Neural cell (in vitro differentiated cells): ENCODE measurements around the gene PPM1H. TPM values are rescaled to one million over a fixed set of nuclear protein-coding genes. Genes with fewer than 3 reads are reported as not detected.

Source experiments
- H2AFZ ChIP-seq: fragments of 200-600, 300-800 bp; sonication (generic), shearing (Covaris generic); 2 replicates; pipeline ENCODE4 v1.6.0; 2014; ENCODE audit warnings: low read depth, mild to moderate bottlenecking, antibody characterized with exemption, low read length, moderate library complexity
- H3F3A ChIP-seq: fragments of 200-600 bp; shearing (Covaris generic); 2 replicates; pipeline ENCODE4 v1.6.1; 2016; ENCODE audit warnings: mild to moderate bottlenecking, moderate library complexity, mixed read lengths, antibody characterized with exemption, low read length; ENCODE audit not compliant: insufficient read depth, poor library complexity, severe bottlenecking
- H3K27ac ChIP-seq: fragments of 200-600, 300-800 bp; sonication (generic), shearing (Covaris generic); 2 replicates; pipeline ENCODE4 v1.5.1; 2014; ENCODE audit warnings: mild to moderate bottlenecking, low read length, moderate library complexity
- H3K27me3 ChIP-seq: fragments of 300-800, 200-600 bp; sonication (generic), shearing (Covaris generic); 2 replicates; pipeline ENCODE4 v1.6.0; 2014; ENCODE audit warnings: mild to moderate bottlenecking, low read depth, low read length, moderate library complexity; ENCODE audit not compliant: insufficient read depth
- H3K36me3 ChIP-seq: fragments of 300-800, 200-600 bp; sonication (generic), shearing (Covaris generic); 2 replicates; pipeline ENCODE4 v1.5.1; 2014; ENCODE audit warnings: mild to moderate bottlenecking, antibody characterized with exemption, low read length, moderate library complexity; ENCODE audit not compliant: insufficient read depth
- H3K4me2 ChIP-seq: fragments of 300-800, 200-600 bp; sonication (generic), shearing (Covaris generic); 2 replicates; pipeline ENCODE4 v1.6.0; 2014; ENCODE audit warnings: mild to moderate bottlenecking, low read length
- H3K4me3 ChIP-seq: fragments of 300-800, 200-600 bp; sonication (generic), shearing (Covaris generic); 2 replicates; pipeline ENCODE4 v1.5.1; 2014; ENCODE audit warnings: mild to moderate bottlenecking, low read length, moderate library complexity
- H3K79me2 ChIP-seq: fragments of 200-600 bp; shearing (Covaris generic); replicated peaks from 2 replicates; pipeline ENCODE4 v1.6.0; 2014; ENCODE audit warnings: mild to moderate bottlenecking, low read length, moderate library complexity; ENCODE audit not compliant: insufficient read depth
- H3K9ac ChIP-seq: fragments of 300-800, 200-600 bp; sonication (generic), shearing (Covaris generic); 2 replicates; pipeline ENCODE4 v1.6.1; 2016; ENCODE audit warnings: mild to moderate bottlenecking, low read length, mixed read lengths
- H3K9me2 ChIP-seq: fragments of 200-600 bp; shearing (Covaris generic); 2 replicates; pipeline ENCODE4 v1.6.1; 2016; ENCODE audit warnings: mild to moderate bottlenecking, low read length, mixed read lengths; ENCODE audit not compliant: insufficient read depth
- H3K9me3 ChIP-seq: fragments of 200-600, 300-800 bp; sonication (generic), shearing (Covaris generic); 2 replicates; pipeline ENCODE4 v1.6.1; 2016; ENCODE audit warnings: mild to moderate bottlenecking, mixed run types, low read length, moderate library complexity, mixed read lengths
- H4K20me1 ChIP-seq: fragments of 200-600 bp; shearing (Covaris generic); 2 replicates; pipeline ENCODE4 v1.6.1; 2016; ENCODE audit warnings: mild to moderate bottlenecking, mixed run types; ENCODE audit not compliant: insufficient read depth
- CTCF ChIP-seq: fragments of 450-650 bp; IDR thresholded peaks from 2 replicates; pipeline ENCODE4 v1.5.1; 2014; ENCODE audit warnings: antibody characterized with exemption, mild to moderate bottlenecking, moderate library complexity; ENCODE audit not compliant: poor library complexity, severe bottlenecking
- EP300 ChIP-seq: fragments of 450-650 bp; conservative IDR thresholded peaks from 2 replicates; pipeline ENCODE4 v1.6.1; 2014; ENCODE audit warnings: antibody characterized with exemption, mild to moderate bottlenecking, moderate library complexity; ENCODE audit not compliant: poor library complexity, severe bottlenecking
- EZH2 ChIP-seq: fragments of 200-600, 300-800 bp; shearing (Covaris generic), sonication (generic); IDR thresholded peaks from 2 replicates; pipeline ENCODE4 v1.6.1; 2014; ENCODE audit warnings: antibody characterized with exemption, low read length, borderline replicate concordance, mild to moderate bottlenecking; ENCODE audit not compliant: insufficient read depth, poor library complexity, severe bottlenecking
- MXI1 ChIP-seq: fragments of 450-650 bp; conservative IDR thresholded peaks from 2 replicates; pipeline ENCODE4 v1.6.1; 2014; ENCODE audit warnings: antibody characterized with exemption, mild to moderate bottlenecking; ENCODE audit not compliant: poor library complexity, severe bottlenecking
- POLR2AphosphoS5 ChIP-seq: IDR thresholded peaks from 2 replicates; pipeline ENCODE4 v1.6.1; 2012
- RAD21 ChIP-seq: fragments of 450-650 bp; conservative IDR thresholded peaks from 2 replicates; pipeline ENCODE4 v1.6.1; 2014; ENCODE audit warnings: antibody characterized with exemption, mild to moderate bottlenecking, moderate library complexity
- REST ChIP-seq: IDR thresholded peaks from 2 replicates; pipeline ENCODE4 v1.6.1; 2012; ENCODE audit warnings: borderline replicate concordance
- SMC3 ChIP-seq: fragments of 450-650 bp; conservative IDR thresholded peaks from 2 replicates; pipeline ENCODE4 v1.6.1; 2014; ENCODE audit warnings: antibody characterized with exemption, mild to moderate bottlenecking, moderate library complexity; ENCODE audit not compliant: poor library complexity
- TAF1 ChIP-seq: IDR thresholded peaks from 2 replicates; pipeline ENCODE4 v1.6.1; 2012; ENCODE audit warnings: low read depth
- polyA plus RNA-seq: library from polyadenylated mRNA; depleted of rRNA; stranded (reverse); fragments of >200 nt; gene quantifications from 2 replicates; pipeline ENCODE4 v1.2.3, GENCODE V29; 2014

The PPM1H gene
- polyA plus RNA-seq, 1 donor from 2014 or later: 3.9 TPM

GRCh38 chr12:62713723-62714122 lies 221.2 kb downstream of the PPM1H start:
- no peak overlapping the region for H3K27ac ChIP-seq
- TF ChIP-seq RAD21: no peak
- TF ChIP-seq POLR2AphosphoS5: no peak
- H4K20me1 ChIP-seq: no peaks in the 10 kb centered on the region
- no peaks in the 10 kb centered on the region for H3K36me3 ChIP-seq
- no peak overlapping the region for H3K9ac ChIP-seq
- no peaks in the 10 kb centered on the region for H3K27me3 ChIP-seq
- no peaks in the 10 kb centered on the region for H3K9me2 ChIP-seq
- H3K4me2 ChIP-seq: no peak overlapping the region
- H3K4me3 ChIP-seq: no peak overlapping the region
- no peaks in the 10 kb centered on the region for H3K9me3 ChIP-seq
- no peak overlapping the region for H2AFZ ChIP-seq
- H3F3A ChIP-seq: no peaks in the 10 kb centered on the region
- no peaks in the 10 kb centered on the region for H3K79me2 ChIP-seq

- no peak overlapping the region for H3K9ac ChIP-seq
Measured at GRCh38 chr12:62712681-62713573, 222.0 kb downstream of the PPM1H start.

More at GRCh38 chr12:62712681-62713573, 222.0 kb downstream of the PPM1H start:
- no peaks in the 10 kb centered on the region for H3K27me3 ChIP-seq
- peak overlapping the region; percentile 42 for H3K4me2 ChIP-seq
- no peaks in the 10 kb centered on the region for H3K9me3 ChIP-seq
- no peaks in the 10 kb centered on the region for H4K20me1 ChIP-seq
- no peaks in the 10 kb centered on the region for H3K36me3 ChIP-seq
- H3K79me2 ChIP-seq: no peaks in the 10 kb centered on the region
- no peaks in the 10 kb centered on the region for H3K9me2 ChIP-seq
- H3K27ac ChIP-seq: no peak overlapping the region
- no peak overlapping the region for H2AFZ ChIP-seq
- no peak for TF ChIP-seq CTCF
- TF ChIP-seq RAD21: no peak
- no peak for TF ChIP-seq MXI1
- TF ChIP-seq REST: no peak
- TF ChIP-seq EZH2: no peak
- TF ChIP-seq EP300: no peak
- TF ChIP-seq SMC3: no peak
- no peak for TF ChIP-seq POLR2AphosphoS5
- no peak for TF ChIP-seq TAF1
- no peaks in the 10 kb centered on the region for H3F3A ChIP-seq
- no peak overlapping the region for H3K4me3 ChIP-seq
